ENCODE measurements around the gene MELTF. TPM values are rescaled to one million over a fixed set of nuclear protein-coding genes. Genes with fewer than 3 reads are reported as not detected.

MELTF gene
- polyA plus RNA-seq, 2 of the 4 experiments (the other 2 are of a cell fraction): 10.5 to 23.4 TPM

DNA sequence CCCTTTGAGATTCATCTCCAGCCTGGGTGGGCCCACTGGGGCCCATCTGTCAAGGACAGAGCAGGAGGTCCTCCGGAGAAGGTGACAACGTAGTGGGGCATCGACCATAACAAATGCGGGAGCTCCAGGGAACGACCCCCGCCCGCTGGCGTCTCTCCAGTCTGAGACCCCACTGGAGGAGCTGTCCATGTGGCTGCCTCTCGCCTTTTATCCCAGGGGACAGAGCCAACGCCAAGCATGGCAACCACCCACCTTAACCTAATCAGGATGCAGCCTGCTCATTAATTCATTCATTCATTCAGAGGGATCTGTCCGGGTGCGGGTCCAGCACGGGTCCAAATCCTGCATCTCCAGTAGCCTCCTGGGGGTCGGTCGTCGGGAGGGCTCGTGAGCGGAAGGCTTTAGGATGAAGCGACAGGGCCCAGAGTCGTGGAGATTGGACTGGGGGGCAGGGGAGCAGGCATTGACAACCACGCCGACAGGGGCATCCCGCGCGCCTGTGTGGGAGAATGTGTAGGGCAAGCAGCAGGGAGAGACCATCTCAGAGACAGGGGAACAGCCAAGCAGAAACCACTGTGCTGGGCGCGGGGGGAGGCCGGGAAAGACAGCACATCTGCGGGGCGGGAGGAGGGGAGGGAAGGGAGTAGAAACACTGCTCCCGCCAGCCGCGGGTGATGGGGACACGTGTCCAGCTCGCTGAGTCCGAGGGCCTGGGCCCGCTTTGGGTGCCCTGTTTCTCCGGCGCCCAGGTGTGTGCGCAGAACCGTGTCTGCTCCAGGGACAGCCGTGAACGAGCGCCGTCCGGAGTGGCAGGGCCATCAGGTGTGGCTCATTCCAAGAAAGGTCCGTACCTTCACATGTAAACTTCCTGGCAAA lies 62.9 kb downstream of the MELTF start:
- H3K4me2 ChIP-seq: no peak overlapping the region
- 95% methylated on average over 33 of the region's 47 CpGs for WGBS (ENCODE audit: missing lambda C conversion rate)
- POLR2A ChIA-PET: no interaction called here
- FAIRE-seq: no peak
- no peaks in the 10 kb centered on the region for H3K4me1 ChIP-seq
- H3K4me3 ChIP-seq: no peak overlapping the region
- CTCF ChIA-PET: no interaction called here
- H3K9me3 ChIP-seq: no peaks in the 10 kb centered on the region; the same call in 2 of the 3 replicates
- no peak overlapping the region for H3K27ac ChIP-seq
- no peak for DNase-seq (ENCODE audit: low read depth in 1 of 2, low spot score in 1 of 2)
- ATAC-seq: no peak
- TF ChIP-seq NPAS2 (CRISPR knock-in tag; IDR thresholded peaks at IDR 0.05; ENCODE audit: borderline replicate concordance) (no peak), GATA3 (IDR thresholded peaks at IDR 0.05; ENCODE audit: borderline replicate concordance) (no peak), CHD4 (IDR thresholded peaks at IDR 0.05; ENCODE audit: borderline replicate concordance) (no peak), BHLHE40 (IDR thresholded peaks at IDR 0.05; ENCODE audit: low read depth, low read length) (no peak), TP53 (CRISPR knock-in tag; IDR thresholded peaks at IDR 0.05) (no peak), CTCF (IDR thresholded peaks at IDR 0.05) (no peak), ATOH8 (CRISPR knock-in tag; IDR thresholded peaks at IDR 0.05; ENCODE audit: low read depth) (no peak), ELK1 (IDR thresholded peaks at IDR 0.05; ENCODE audit: low read depth, low read length) (no peak), HOXB5 (CRISPR knock-in tag; IDR thresholded peaks at IDR 0.05) (no peak), NFE2L2 (conservative IDR thresholded peaks at IDR 0.05; ENCODE audit: low read length) (no peak)

GRCh38 chr3:196965804-196966173 lies 63.8 kb downstream of the MELTF start:
- Histone ChIP-seq H3K27ac (no peak overlapping the region), H3K4me2 (no peak overlapping the region), H3K4me3 (no peak overlapping the region), H3K9me3 (no peaks in the 10 kb centered on the region; the same call in 2 of the 3 replicates), H3K4me1 (no peaks in the 10 kb centered on the region)
- POLR2A ChIA-PET: no interaction called here
- 94% methylated on average over 10 of the region's 10 CpGs for WGBS (ENCODE audit: missing lambda C conversion rate)
- DNase-seq (ENCODE audit: low read depth in 1 of 2, low spot score in 1 of 2) (no peak), ATAC-seq (no peak), FAIRE-seq (no peak)
- TF ChIP-seq ELK1 (IDR thresholded peaks at IDR 0.05; ENCODE audit: low read depth, low read length): no peak
- no peak for TF ChIP-seq RCOR1 (IDR thresholded peaks at IDR 0.05; ENCODE audit: low read depth, low read length)
- TF ChIP-seq HOXB13 (CRISPR knock-in tag; IDR thresholded peaks at IDR 0.05; ENCODE audit: low read depth): no peak
- no peak for TF ChIP-seq NR3C1 (IDR thresholded peaks at IDR 0.05)
- no peak for TF ChIP-seq EHMT2 (IDR thresholded peaks at IDR 0.05; ENCODE audit: low read depth)
- TF ChIP-seq ZFP36 (IDR thresholded peaks at IDR 0.05; ENCODE audit: borderline replicate concordance, partially characterized antibody): no peak
- TF ChIP-seq RARB (CRISPR knock-in tag; IDR thresholded peaks at IDR 0.05): no peak
- TF ChIP-seq ZNF302 (CRISPR knock-in tag; IDR thresholded peaks at IDR 0.05): no peak
- no peak for TF ChIP-seq KDM5A (IDR thresholded peaks at IDR 0.05)
- no peak for TF ChIP-seq HEYL (CRISPR knock-in tag; IDR thresholded peaks at IDR 0.05)
- no peak for TF ChIP-seq FOSL2 (IDR thresholded peaks at IDR 0.05)
- no peak for TF ChIP-seq FOSL2 (CRISPR knock-in tag; IDR thresholded peaks at IDR 0.05)
- TF ChIP-seq USF2 (IDR thresholded peaks at IDR 0.05): no peak
- TF ChIP-seq TFCP2L1 (CRISPR knock-in tag; IDR thresholded peaks at IDR 0.05): no peak
- TF ChIP-seq CHD2 (IDR thresholded peaks at IDR 0.05; ENCODE audit: low read length, partially characterized antibody): no peak
- no peak for TF ChIP-seq KDM1A (IDR thresholded peaks at IDR 0.05; ENCODE audit: low read depth)
- TF ChIP-seq BHLHE40 (IDR thresholded peaks at IDR 0.05; ENCODE audit: low read depth, low read length): no peak
- TF ChIP-seq CBX2 (IDR thresholded peaks at IDR 0.05; ENCODE audit: borderline replicate concordance, low read depth): no peak
- no peak for TF ChIP-seq ESRRA (IDR thresholded peaks at IDR 0.05; ENCODE audit: borderline replicate concordance, low read length)
- CTCF ChIA-PET: interaction anchor here (0.6 kb wide), 1 partner anchor 11 kb away, joined by 3 read pairs; no protein-coding TSS in a partner anchor

Data from A549 (cell line).